Transverse colon (tissue), 4 donors: Measurements from ENCODE around the gene ABHD15. TPM values are rescaled to one million over a fixed set of nuclear protein-coding genes. Genes with fewer than 3 reads are reported as not detected.

Source experiments
- DNase-seq: peaks from one replicate; pipeline ENCODE4 v3.0.0-alpha.2; 2019
- H3K27ac ChIP-seq, 4 donors: fragments of 200-600 bp; sonication (generic); 2 replicates each; pipeline ENCODE4 v1.5.1; 2016 to 2018; ENCODE audit warnings: inconsistent platforms in 4 of 4
- H3K27me3 ChIP-seq: fragments of 200-600 bp; sonication (generic); 2 replicates; pipeline ENCODE4 v1.5.1; 2017; ENCODE audit warnings: inconsistent platforms
- H3K36me3 ChIP-seq, 4 donors: fragments of 200-600 bp; sonication (generic); 2 replicates each; pipeline ENCODE4 v1.5.1; 2017 to 2019; ENCODE audit warnings: inconsistent platforms in 4 of 4
- H3K4me1 ChIP-seq, 4 donors: fragments of 200-600 bp; sonication (generic); 2 replicates each; pipeline ENCODE4 v1.5.1; 2017 to 2020; ENCODE audit warnings: inconsistent platforms in 4 of 4
- H3K4me3 ChIP-seq, 4 donors: fragments of 200-600 bp; sonication (generic); 1 replicate in 1 of 4; 2 replicates in 3 of 4; pipeline versions ENCODE4 v1.5.1 to v1.6.1; 2017 to 2019; ENCODE audit warnings: inconsistent platforms in 4 of 4
- H3K9me3 ChIP-seq, 2 donors: fragments of 200-600 bp; sonication (generic); 2 replicates each; pipeline ENCODE4 v1.5.1; 2017 to 2019; ENCODE audit warnings: inconsistent platforms in 2 of 2
- CTCF ChIP-seq, 5 experiments: fragments of 200-600 bp in 3 of 5; fragments of 450-650 bp in 2 of 5; sonication (generic) in 3 of 5; IDR thresholded peaks; 1 replicate in 2 of 5; 2 replicates in 3 of 5; pipeline ENCODE4 v1.5.1; 2016 to 2017; ENCODE audit warnings: antibody characterized with exemption in 5 of 5, inconsistent platforms in 3 of 5, mild to moderate bottlenecking in 2 of 5, moderate library complexity in 1 of 5
- EP300 ChIP-seq: sonication (generic); formaldehyde crosslinking; IDR thresholded peaks from one replicate; pipeline ENCODE4 v1.6.1; 2017; ENCODE audit warnings: antibody characterized with exemption, low read depth
- POLR2A ChIP-seq: fragments of 450-650 bp; IDR thresholded peaks from one replicate; pipeline ENCODE4 v1.6.1; 2016; ENCODE audit warnings: antibody characterized with exemption, mild to moderate bottlenecking, moderate library complexity
- POLR2AphosphoS5 ChIP-seq, 3 donors: sonication (generic); formaldehyde crosslinking; IDR thresholded peaks; one replicate each; pipeline ENCODE4 v1.6.1; 2016; ENCODE audit warnings: antibody characterized with exemption in 3 of 3
- WGBS, 2 donors: methylation state at CpG; one replicate each; pipeline ENCODE4 v1.1.5; 2018; ENCODE audit warnings: low coverage in 1 of 2; 5-methylcytosine and 5-hydroxymethylcytosine counted together
- in situ Hi-C, 4 donors: fragments of 200-750 bp; cut with MboI; loops; one replicate each; pipeline versions ENCODE4 v1.15.0 to v1.15.1; 2017; ENCODE audit warnings: low sequenced_read_pairs in 3 of 4, low pct_ligation_motif_present in 1 of 4, low pct_unique_long_range_greater_than_20kb in 1 of 4
- intact Hi-C: fragments of 100-400 bp; cut with DNase I; formaldehyde crosslinking; loops from one replicate; pipeline ENCODE4 v1.15.1; 2023; ENCODE audit warnings: low total_unique reads
- total RNA-seq, 4 donors: library from RNA; depleted of rRNA; stranded (reverse); fragments of >200 nt; gene quantifications; one replicate each; pipeline ENCODE4 v1.1.0, GENCODE V29; 2016

ABHD15 gene
- total RNA-seq, 4 donors from 2014 or later, result 18.7 to 38.0 (median 24.6) TPM

DNA sequence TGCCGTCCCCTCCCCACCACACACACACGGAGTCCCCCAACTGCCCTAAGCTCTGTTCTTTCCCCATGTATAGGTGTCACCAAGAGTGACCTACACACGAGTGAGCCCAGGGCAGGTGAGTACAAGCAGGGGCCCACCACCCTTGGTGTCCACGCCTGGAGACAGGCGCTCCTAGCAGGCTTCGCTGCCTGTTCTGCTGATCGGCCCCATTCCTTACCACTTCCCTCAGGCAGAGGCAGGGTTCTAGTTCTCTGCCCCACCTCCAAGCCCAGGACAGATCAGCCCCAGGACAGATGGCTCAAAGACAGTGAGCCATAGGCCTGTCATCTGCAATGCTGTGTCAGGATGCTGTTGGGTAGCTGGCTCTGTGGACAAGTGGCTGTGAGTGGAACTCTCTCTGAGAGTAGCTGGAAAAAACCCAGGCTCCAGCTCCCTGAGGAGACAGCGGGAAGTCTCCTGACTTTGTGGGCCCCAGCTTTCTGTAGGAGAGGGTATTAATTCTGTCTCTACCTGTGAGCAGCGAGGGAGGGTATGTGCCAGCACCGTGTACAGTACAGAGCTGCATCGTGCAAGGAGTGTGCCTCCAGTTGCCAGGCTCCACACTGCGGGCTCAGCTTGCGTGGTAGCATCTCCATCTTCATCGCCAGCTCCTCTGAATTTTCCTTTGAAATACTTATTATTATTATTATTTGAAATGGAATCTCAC is 2.6 kb upstream of the ABHD15 start:
- TF ChIP-seq POLR2AphosphoS5 (IDR thresholded peaks at IDR 0.05), result no peak
- TF ChIP-seq EP300, result no peak
- no peaks in the 10 kb centered on the region for H3K27me3 ChIP-seq
- peak overlapping the region; percentile 58 to 72 (median 61) for H3K4me3 ChIP-seq
- H3K27ac ChIP-seq, result peak overlapping the region; percentile 94 to 97 (median 95)
- peaks cover 18 to 61% (median 42%) of the 10 kb centered on the region in 4 donors for H3K4me1 ChIP-seq
- H3K9me3 ChIP-seq, result no peaks in the 10 kb centered on the region
- in situ Hi-C loops (no loop called here), intact Hi-C loops (no loop called here)
- H3K36me3 ChIP-seq, result no peaks in the 10 kb centered on the region
- no peak for DNase-seq
- 69 to 92% methylated on average over 6 to 14 of the region's 14 CpGs for WGBS, 2 donors

DNA sequence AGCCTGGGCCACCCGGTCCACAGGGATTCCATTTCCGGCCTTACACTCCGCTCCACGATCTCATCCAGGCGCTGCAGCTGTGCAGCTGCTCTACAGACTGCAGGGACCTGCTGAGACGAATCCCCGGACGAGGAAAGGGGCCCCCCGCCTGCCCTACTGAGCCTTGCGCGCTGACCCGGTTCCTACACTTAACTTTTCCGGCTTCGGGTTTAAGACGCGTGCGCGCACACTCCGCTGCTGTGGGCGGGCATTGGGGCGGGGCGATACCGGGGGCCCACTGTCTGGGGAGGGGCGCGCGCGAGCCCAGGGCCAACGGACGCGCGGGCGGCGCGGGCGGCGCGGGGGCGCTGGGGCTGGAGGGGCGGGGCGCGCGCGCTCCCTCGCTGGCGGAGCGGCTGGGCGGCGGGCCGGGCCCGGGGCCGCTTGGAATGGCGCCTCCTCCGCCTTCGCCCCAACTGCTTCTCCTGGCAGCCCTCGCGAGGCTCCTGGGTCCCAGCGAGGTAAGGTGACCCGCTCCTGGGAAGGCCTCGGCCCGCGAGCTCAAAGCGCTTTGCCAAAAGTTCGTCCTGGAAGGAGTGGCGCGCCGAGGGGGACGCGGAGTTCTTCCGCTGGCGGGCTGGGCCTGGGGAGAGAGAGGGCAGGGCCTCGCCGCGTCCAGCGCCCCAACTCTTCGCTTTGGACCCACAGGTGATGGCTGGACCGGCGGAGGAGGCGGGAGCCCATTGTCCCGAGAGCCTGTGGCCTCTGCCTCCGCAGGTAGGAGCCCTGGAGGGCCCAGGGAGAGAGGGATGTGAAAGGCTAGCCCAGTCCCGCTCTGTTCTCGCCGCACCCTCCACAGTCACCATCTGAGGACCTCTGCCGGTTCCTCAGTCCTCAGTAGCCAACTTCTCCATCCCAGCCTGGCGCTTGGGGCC is 1.8 kb upstream of the ABHD15 start, which contains the start of gene TP53I13:
Gene TP53I13, plus strand, starts transcription at position 371 of the 914 bp plus-strand sequence. Its CDS starts 58 bp downstream, at position 429.
- in situ Hi-C loops, result no loop called here
- no peaks in the 10 kb centered on the region for H3K36me3 ChIP-seq
- no peaks in the 10 kb centered on the region for H3K27me3 ChIP-seq
- intact Hi-C loops, result no loop called here
- peak within 1 kb of the TSS; percentile 94 to 97 (median 95) for H3K27ac ChIP-seq
- peak within 1 kb of the TSS; percentile 58 to 74 (median 61) for H3K4me3 ChIP-seq
- peaks cover 15 to 55% (median 38%) of the 10 kb centered on the region in 4 donors for H3K4me1 ChIP-seq
- TF ChIP-seq EP300, result no peak
- peak; percentile 78 to 92 (median 89) for TF ChIP-seq POLR2AphosphoS5 (IDR thresholded peaks at IDR 0.05)
- peak; percentile 80 for TF ChIP-seq POLR2A
- WGBS, 2 donors, result 1% methylated on average over 69 of the region's 85 CpGs; no CpG with 5 or more reads in 1 of the 2 donors
- no peaks in the 10 kb centered on the region for H3K9me3 ChIP-seq
- peak; percentile 94 for DNase-seq

- TF ChIP-seq POLR2AphosphoS5 (IDR thresholded peaks at IDR 0.05), result peak in 1 of 3 donors; percentile 4
- peak; percentile 47 to 57 (median 53) for TF ChIP-seq CTCF (IDR thresholded peaks at IDR 0.05)
- no peak for TF ChIP-seq POLR2A
- intact Hi-C loops, result no loop called here
- no peaks in the 10 kb centered on the region for H3K27me3 ChIP-seq
- H3K4me3 ChIP-seq, result peak overlapping the region; percentile 58 to 74 (median 61)
- DNase-seq, result peak; percentile 80
- WGBS, 2 donors, result 0% methylated on average over 48 of the region's 63 CpGs; no CpG with 5 or more reads in 1 of the 2 donors
- H3K36me3 ChIP-seq, result no peaks in the 10 kb centered on the region
- H3K4me1 ChIP-seq, result peaks cover 15 to 49% (median 35%) of the 10 kb centered on the region in 4 donors
- in situ Hi-C loops, result no loop called here
- H3K27ac ChIP-seq, result peak overlapping the region; percentile 94 to 97 (median 95)
- no peaks in the 10 kb centered on the region for H3K9me3 ChIP-seq
Observed at GRCh38 chr17:29567554-29568330, 905 bp upstream of the ABHD15 start.

DNA sequence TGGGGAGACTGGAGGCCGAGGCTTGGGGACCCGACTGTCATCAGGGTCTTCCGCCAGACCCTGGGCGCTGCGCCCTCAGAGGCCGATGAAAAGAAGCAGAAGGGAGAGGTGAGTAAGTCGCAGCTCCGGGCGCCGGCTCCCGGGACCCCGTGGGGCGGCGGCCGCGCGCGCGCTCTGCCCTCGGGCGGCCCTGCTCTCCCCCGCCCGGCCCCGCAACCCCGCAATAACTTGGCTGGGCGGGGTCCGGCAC is 392 bp upstream of the ABHD15 start:
- no peaks in the 10 kb centered on the region for H3K27me3 ChIP-seq
- TF ChIP-seq EP300 (no peak), POLR2AphosphoS5 (IDR thresholded peaks at IDR 0.05) (no peak), POLR2A (no peak), CTCF (IDR thresholded peaks at IDR 0.05) (no peak)
- intact Hi-C loops, result no loop called here
- H3K36me3 ChIP-seq, result no peaks in the 10 kb centered on the region
- no peak for DNase-seq
- H3K27ac ChIP-seq, result peak overlapping the region; percentile 94 to 97 (median 95)
- H3K4me3 ChIP-seq, result peak overlapping the region; percentile 58 to 74 (median 61)
- WGBS, 2 donors, result 2% methylated on average over 6 of the region's 27 CpGs; no CpG with 5 or more reads in 1 of the 2 donors
- in situ Hi-C loops, result no loop called here
- H3K9me3 ChIP-seq, result no peaks in the 10 kb centered on the region
- H3K4me1 ChIP-seq, result peaks cover 15 to 45% (median 32%) of the 10 kb centered on the region in 4 donors
